ENCODE data around the gene PROC.

The PROC gene

GRCh38 chr2:127381762-127382161 lies 36.5 kb upstream of the PROC start:
- H3K79me2 ChIP-seq (ENCODE audit: low read length) = peaks cover 82% of the 10 kb centered on the region
- no peaks in the 10 kb centered on the region for H3K27me3 ChIP-seq (ENCODE audit: low read depth, low read length)
- peaks cover 62% of the 10 kb centered on the region for H4K20me1 ChIP-seq (ENCODE audit: insufficient read depth, low read length)
- 0 out of 2 replicates have a peak, but pooled peaks cover under 1% of the 10 kb centered on the region for H3K9me3 ChIP-seq (ENCODE audit: insufficient read depth, low read length)
- H2AFZ ChIP-seq (ENCODE audit: low read depth, low read length) = no peak overlapping the region
- H3K36me3 ChIP-seq (replicated peaks; ENCODE audit: low read depth, low read length) = peaks cover 8% of the 10 kb centered on the region
- no peak overlapping the region for H3K4me3 ChIP-seq (ENCODE audit: low read length)
- no peak overlapping the region for H3K9ac ChIP-seq (ENCODE audit: low read length)
- H3K4me2 ChIP-seq (ENCODE audit: low read length) = no peak overlapping the region
- peaks cover 14% of the 10 kb centered on the region for H3K4me1 ChIP-seq (ENCODE audit: low read length)
- no peak overlapping the region for H3K27ac ChIP-seq (ENCODE audit: low read length)
- TF ChIP-seq EZH2phosphoT487 (IDR thresholded peaks at IDR 0.05; ENCODE audit: low read depth) (no peak), CTCF (IDR thresholded peaks at IDR 0.05; ENCODE audit: low read depth, low read length) (no peak)

GRCh38 chr2:127382831-127383230 lies 35.4 kb upstream of the PROC start:
- Histone ChIP-seq H3K4me1 (ENCODE audit: low read length) (peaks cover 15% of the 10 kb centered on the region), H3K36me3 (replicated peaks; ENCODE audit: low read depth, low read length) (peaks cover 3% of the 10 kb centered on the region), H3K27me3 (ENCODE audit: low read depth, low read length) (no peaks in the 10 kb centered on the region), H3K4me3 (ENCODE audit: low read length) (no peak overlapping the region), H3K4me2 (ENCODE audit: low read length) (no peak overlapping the region), H3K27ac (ENCODE audit: low read length) (no peak overlapping the region), H4K20me1 (ENCODE audit: insufficient read depth, low read length) (peaks cover 65% of the 10 kb centered on the region), H3K9me3 (ENCODE audit: insufficient read depth, low read length) (no peaks in the 10 kb centered on the region), H3K79me2 (ENCODE audit: low read length) (peaks cover 80% of the 10 kb centered on the region), H2AFZ (ENCODE audit: low read depth, low read length) (no peak overlapping the region), H3K9ac (ENCODE audit: low read length) (no peak overlapping the region)
- TF ChIP-seq EZH2phosphoT487 (IDR thresholded peaks at IDR 0.05; ENCODE audit: low read depth) = no peak
- TF ChIP-seq CTCF (IDR thresholded peaks at IDR 0.05; ENCODE audit: low read depth, low read length) = no peak

GRCh38 chr2:127384529-127384928 lies 33.7 kb upstream of the PROC start:
- H3K4me1 ChIP-seq (ENCODE audit: low read length) = peaks cover 27% of the 10 kb centered on the region
- H3K4me3 ChIP-seq (ENCODE audit: low read length) = no peak overlapping the region
- H4K20me1 ChIP-seq (ENCODE audit: insufficient read depth, low read length) = peaks cover 65% of the 10 kb centered on the region
- no peaks in the 10 kb centered on the region for H3K27me3 ChIP-seq (ENCODE audit: low read depth, low read length)
- no peak overlapping the region for H3K4me2 ChIP-seq (ENCODE audit: low read length)
- H2AFZ ChIP-seq (ENCODE audit: low read depth, low read length) = no peak overlapping the region
- no peak overlapping the region for H3K27ac ChIP-seq (ENCODE audit: low read length)
- no peaks in the 10 kb centered on the region for H3K9me3 ChIP-seq (ENCODE audit: insufficient read depth, low read length)
- TF ChIP-seq CTCF (IDR thresholded peaks at IDR 0.05; ENCODE audit: low read depth, low read length) = no peak
- no peak for TF ChIP-seq EZH2phosphoT487 (IDR thresholded peaks at IDR 0.05; ENCODE audit: low read depth)
- H3K36me3 ChIP-seq (replicated peaks; ENCODE audit: low read depth, low read length) = peaks cover 3% of the 10 kb centered on the region
- H3K9ac ChIP-seq (ENCODE audit: low read length) = no peak overlapping the region
- peaks cover 76% of the 10 kb centered on the region for H3K79me2 ChIP-seq (ENCODE audit: low read length)

- no peak overlapping the region; the same call in 1 of the 2 replicates for H3K9ac ChIP-seq (ENCODE audit: low read length)
- peaks cover 3% of the 10 kb centered on the region for H3K36me3 ChIP-seq (replicated peaks; ENCODE audit: low read depth, low read length)
- peaks cover 59% of the 10 kb centered on the region for H3K79me2 ChIP-seq (ENCODE audit: low read length)
- H3K27me3 ChIP-seq (ENCODE audit: low read depth, low read length) = no peaks in the 10 kb centered on the region
- TF ChIP-seq CTCF (IDR thresholded peaks at IDR 0.05; ENCODE audit: low read depth, low read length) = no peak
- no peak for TF ChIP-seq EZH2phosphoT487 (IDR thresholded peaks at IDR 0.05; ENCODE audit: low read depth)
- no peak overlapping the region for H3K27ac ChIP-seq (ENCODE audit: low read length)
- H3K4me3 ChIP-seq (ENCODE audit: low read length) = peak overlapping the region; percentile 93
- H3K4me2 ChIP-seq (ENCODE audit: low read length) = peak overlapping the region; percentile 86
- no peak overlapping the region for H2AFZ ChIP-seq (ENCODE audit: low read depth, low read length)
- peaks cover 40% of the 10 kb centered on the region for H3K4me1 ChIP-seq (ENCODE audit: low read length)
- H3K9me3 ChIP-seq (ENCODE audit: insufficient read depth, low read length) = no peaks in the 10 kb centered on the region
- H4K20me1 ChIP-seq (ENCODE audit: insufficient read depth, low read length) = peaks cover 52% of the 10 kb centered on the region
Measured at GRCh38 chr2:127386246-127386645, 32.0 kb upstream of the PROC start.
